ENCODE measurements around the gene SLC10A1.

The SLC10A1 gene

GRCh38 chr14:69828354-69828753, 31.3 kb upstream of the SLC10A1 start:
- no peak for TF ChIP-seq CTCF (IDR thresholded peaks at IDR 0.05; ENCODE audit: poor library complexity, severe bottlenecking)
- Histone ChIP-seq H3K36me3 (ENCODE audit: low read depth) (no peaks in the 10 kb centered on the region), H3K4me3 (ENCODE audit: severe bottlenecking) (no peak overlapping the region), H3K4me1 (ENCODE audit: insufficient read depth, poor library complexity, severe bottlenecking) (peaks cover 3% of the 10 kb centered on the region), H3K9me3 (ENCODE audit: severe bottlenecking) (no peaks in the 10 kb centered on the region), H3K27ac (ENCODE audit: poor library complexity, severe bottlenecking) (no peak overlapping the region), H3K27me3 (ENCODE audit: insufficient read depth, poor library complexity, severe bottlenecking) (no peaks in the 10 kb centered on the region)
- no peak for DNase-seq (ENCODE audit: low spot score)
- ATAC-seq (ENCODE audit: low read depth) = no peak

- no peak overlapping the region for H3K27ac ChIP-seq (ENCODE audit: poor library complexity, severe bottlenecking)
- ATAC-seq (ENCODE audit: low read depth) (peak; percentile 98), DNase-seq (ENCODE audit: low spot score) (no peak)
- no peak for TF ChIP-seq CTCF (IDR thresholded peaks at IDR 0.05; ENCODE audit: poor library complexity, severe bottlenecking)
- H3K4me3 ChIP-seq (ENCODE audit: severe bottlenecking) = no peak overlapping the region
- peaks cover 3% of the 10 kb centered on the region for H3K4me1 ChIP-seq (ENCODE audit: insufficient read depth, poor library complexity, severe bottlenecking)
- H3K27me3 ChIP-seq (ENCODE audit: insufficient read depth, poor library complexity, severe bottlenecking) = no peaks in the 10 kb centered on the region
- no peaks in the 10 kb centered on the region for H3K9me3 ChIP-seq (ENCODE audit: severe bottlenecking)
- H3K36me3 ChIP-seq (ENCODE audit: low read depth) = no peaks in the 10 kb centered on the region
Observed at GRCh38 chr14:69827560-69827959, 30.5 kb upstream of the SLC10A1 start.

GRCh38 chr14:69822456-69822855, 25.4 kb upstream of the SLC10A1 start:
- TF ChIP-seq CTCF (IDR thresholded peaks at IDR 0.05; ENCODE audit: poor library complexity, severe bottlenecking) = no peak
- ATAC-seq (ENCODE audit: low read depth) = no peak
- Histone ChIP-seq H3K9me3 (ENCODE audit: severe bottlenecking) (no peaks in the 10 kb centered on the region), H3K27me3 (ENCODE audit: insufficient read depth, poor library complexity, severe bottlenecking) (no peaks in the 10 kb centered on the region), H3K36me3 (ENCODE audit: low read depth) (no peaks in the 10 kb centered on the region), H3K27ac (ENCODE audit: poor library complexity, severe bottlenecking) (no peak overlapping the region), H3K4me3 (ENCODE audit: severe bottlenecking) (no peak overlapping the region), H3K4me1 (ENCODE audit: insufficient read depth, poor library complexity, severe bottlenecking) (peaks cover 2% of the 10 kb centered on the region)
- DNase-seq (ENCODE audit: low spot score) = no peak

GRCh38 chr14:69820991-69821390, 23.9 kb upstream of the SLC10A1 start:
- DNase-seq (ENCODE audit: low spot score) (no peak), ATAC-seq (ENCODE audit: low read depth) (no peak)
- Histone ChIP-seq H3K27me3 (ENCODE audit: insufficient read depth, poor library complexity, severe bottlenecking) (no peaks in the 10 kb centered on the region), H3K27ac (ENCODE audit: poor library complexity, severe bottlenecking) (no peak overlapping the region), H3K36me3 (ENCODE audit: low read depth) (no peaks in the 10 kb centered on the region), H3K9me3 (ENCODE audit: severe bottlenecking) (no peaks in the 10 kb centered on the region), H3K4me1 (ENCODE audit: insufficient read depth, poor library complexity, severe bottlenecking) (no peaks in the 10 kb centered on the region), H3K4me3 (ENCODE audit: severe bottlenecking) (no peak overlapping the region)
- TF ChIP-seq CTCF (IDR thresholded peaks at IDR 0.05; ENCODE audit: poor library complexity, severe bottlenecking) = no peak

- H3K9me3 ChIP-seq (ENCODE audit: severe bottlenecking) = no peaks in the 10 kb centered on the region
- DNase-seq (ENCODE audit: low spot score) (no peak), ATAC-seq (ENCODE audit: low read depth) (no peak)
- TF ChIP-seq CTCF (IDR thresholded peaks at IDR 0.05; ENCODE audit: poor library complexity, severe bottlenecking) = no peak
- no peaks in the 10 kb centered on the region for H3K27me3 ChIP-seq (ENCODE audit: insufficient read depth, poor library complexity, severe bottlenecking)
- H3K4me1 ChIP-seq (ENCODE audit: insufficient read depth, poor library complexity, severe bottlenecking) = no peaks in the 10 kb centered on the region
- H3K36me3 ChIP-seq (ENCODE audit: low read depth) = no peaks in the 10 kb centered on the region
- no peak overlapping the region for H3K27ac ChIP-seq (ENCODE audit: poor library complexity, severe bottlenecking)
- no peak overlapping the region for H3K4me3 ChIP-seq (ENCODE audit: severe bottlenecking)
Observed at GRCh38 chr14:69819607-69820006, 22.6 kb upstream of the SLC10A1 start.
